GM20431 (cell line): ENCODE results near the gene PTPRE.

Source experiments
- in situ Hi-C: fragments of 300-500 bp; cut with MseI, MboI; formaldehyde crosslinking; loops from one replicate; pipeline ENCODE4 v1.15.0; 2020; ENCODE audit warnings: low sequenced_read_pairs; ENCODE audit not compliant: unreplicated experiment

PTPRE gene

GRCh38 chr10:127881262-127881661 is 25.6 kb upstream of the PTPRE start:
- in situ Hi-C loops: no loop called here

GRCh38 chr10:127882391-127882790 is 24.5 kb upstream of the PTPRE start:
- in situ Hi-C loops: no loop called here

- in situ Hi-C loops: no loop called here
Observed at GRCh38 chr10:127882801-127883459, 24.0 kb upstream of the PTPRE start.

GRCh38 chr10:127883516-127883915 is 23.4 kb upstream of the PTPRE start:
- in situ Hi-C loops: no loop called here

DNA sequence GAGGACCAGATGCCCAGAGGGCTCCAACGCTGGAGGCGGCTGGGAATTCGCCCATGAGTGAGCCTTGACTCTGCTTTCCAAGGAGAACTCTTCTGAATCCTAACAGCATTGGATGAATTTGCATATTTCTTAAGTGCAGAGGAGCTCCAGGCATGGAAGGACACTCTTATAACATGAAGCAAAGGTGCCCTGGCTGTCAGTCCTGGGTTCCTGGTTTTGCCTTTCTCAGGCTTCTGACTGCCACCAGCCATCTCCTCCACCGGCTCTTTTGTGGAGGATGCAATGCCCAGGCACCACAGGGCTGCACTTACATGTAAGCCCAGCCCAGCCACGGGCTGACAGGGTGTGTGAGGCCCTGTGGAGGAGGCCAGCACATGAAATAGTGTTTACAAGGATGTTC is 22.4 kb upstream of the PTPRE start:
- in situ Hi-C loops: no loop called here

DNA sequence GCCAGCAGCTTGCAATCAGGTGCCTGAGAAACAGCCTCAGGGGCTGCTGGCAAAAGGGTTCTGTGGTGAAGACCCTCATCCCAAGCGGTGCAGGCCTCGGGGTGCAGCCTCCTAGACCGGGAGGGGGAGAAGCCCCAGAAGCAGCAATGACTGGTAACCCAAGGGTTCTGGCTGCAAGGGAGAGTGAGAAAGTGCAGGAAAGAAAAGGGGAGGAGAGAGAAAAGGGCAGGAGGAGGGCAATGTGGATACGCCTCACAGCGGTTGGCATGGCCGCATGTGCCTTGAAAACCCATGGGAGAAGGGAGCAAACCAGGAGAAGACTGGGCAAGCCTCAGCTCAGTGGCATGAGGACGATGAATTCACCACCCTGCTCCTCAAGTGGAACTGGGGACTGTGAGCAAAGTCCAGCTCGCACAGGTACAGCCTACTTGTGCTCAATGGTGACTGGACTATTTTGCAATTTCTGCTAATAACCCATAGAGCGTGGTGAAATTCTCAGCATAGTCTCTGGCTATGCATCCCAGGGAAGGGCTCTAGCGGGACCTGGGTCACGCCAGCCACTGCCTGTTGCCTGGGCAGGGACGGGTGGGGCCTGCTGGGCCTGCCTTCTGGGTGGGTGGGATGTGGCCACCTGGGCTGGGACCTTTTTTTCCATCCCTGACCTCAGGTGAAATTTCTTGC is 20.4 kb upstream of the PTPRE start:
- in situ Hi-C loops: no loop called here

- in situ Hi-C loops: no loop called here
Observed at GRCh38 chr10:127887541-127888415, 19.1 kb upstream of the PTPRE start.

GRCh38 chr10:127888521-127889312 is 18.2 kb upstream of the PTPRE start:
- in situ Hi-C loops: no loop called here

DNA sequence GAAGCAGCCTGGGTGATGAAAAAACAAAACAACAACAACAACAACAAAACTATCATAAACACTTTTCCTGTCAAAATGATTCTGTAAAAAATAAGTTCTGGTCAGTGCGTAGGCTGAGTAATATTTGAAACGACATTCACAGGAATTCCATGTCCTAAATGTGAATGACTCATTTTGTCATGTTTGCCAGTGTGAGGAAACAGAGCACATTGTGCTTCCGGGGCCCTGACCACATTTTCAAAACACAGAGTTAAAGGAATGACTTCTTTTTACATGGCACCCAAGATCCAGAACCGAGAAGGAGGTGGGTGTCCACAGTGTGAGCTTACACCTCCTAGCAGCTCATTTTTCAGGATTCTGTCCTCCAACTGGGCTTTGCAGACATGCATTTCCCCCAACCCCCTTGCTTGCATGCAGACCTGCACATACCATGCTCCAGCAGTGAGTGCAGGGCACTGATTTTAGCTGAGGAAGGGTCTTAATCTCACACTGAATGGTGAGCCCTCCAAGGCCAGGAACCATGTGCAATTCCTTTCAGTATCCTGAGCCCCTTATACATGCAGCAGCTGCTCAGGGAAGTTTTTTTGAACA is 17.2 kb upstream of the PTPRE start:
- in situ Hi-C loops: no loop called here

GRCh38 chr10:127890216-127890615 is 16.7 kb upstream of the PTPRE start:
- in situ Hi-C loops: no loop called here

DNA sequence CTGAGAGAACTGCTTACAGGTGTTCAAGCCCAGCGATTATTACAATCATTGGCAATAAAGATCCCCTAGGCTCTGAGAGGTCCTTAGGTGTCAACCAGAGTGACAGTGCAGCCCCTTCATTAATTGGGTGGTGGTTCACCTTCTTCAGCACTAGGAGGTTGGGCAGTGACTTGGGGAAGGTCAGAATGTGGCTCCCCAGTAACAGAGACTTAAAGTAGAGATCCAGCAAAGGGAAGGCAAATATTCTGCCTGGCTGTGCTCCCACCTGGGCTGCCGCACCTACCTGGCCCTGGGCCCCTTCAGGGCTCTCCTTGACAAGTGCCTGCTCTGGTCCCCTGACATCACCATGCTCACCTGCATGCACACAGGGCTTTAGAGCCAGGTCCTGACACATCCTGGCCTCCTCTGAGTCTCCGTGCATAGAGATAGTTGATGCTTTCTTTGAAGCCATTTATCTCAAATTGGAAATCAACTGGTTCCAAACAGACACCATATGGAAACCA is 16.0 kb upstream of the PTPRE start:
- in situ Hi-C loops: no loop called here

DNA sequence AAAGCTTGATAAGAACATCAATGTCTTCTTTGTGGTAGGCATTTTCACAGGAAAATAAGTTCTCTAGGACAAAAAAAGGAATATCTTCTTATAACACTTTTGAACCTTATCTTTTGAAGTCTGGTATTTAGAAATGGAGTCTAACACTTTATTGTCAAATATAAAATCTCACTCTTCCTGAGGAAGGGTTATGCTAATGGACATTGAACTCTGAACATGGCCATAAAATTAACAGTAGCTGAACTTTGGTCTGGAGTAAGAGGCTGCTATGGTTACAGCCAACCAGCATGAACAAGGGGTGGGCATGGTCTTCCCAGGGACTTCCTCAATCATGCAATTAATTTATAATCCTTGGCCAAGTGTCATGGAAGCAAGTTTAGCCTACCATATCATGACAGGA is 14.2 kb upstream of the PTPRE start, which contains the start of gene CLRN3:
TSS of gene CLRN3 (minus strand) at position 199 of the 400 bp plus-strand sequence. CDS start at position 42, 157 bp downstream.
- in situ Hi-C loops: no loop called here

- in situ Hi-C loops: no loop called here
Observed at GRCh38 chr10:127894146-127894545, 12.8 kb upstream of the PTPRE start.

- in situ Hi-C loops: no loop called here
Observed at GRCh38 chr10:127896590-127896989, 10.3 kb upstream of the PTPRE start.

DNA sequence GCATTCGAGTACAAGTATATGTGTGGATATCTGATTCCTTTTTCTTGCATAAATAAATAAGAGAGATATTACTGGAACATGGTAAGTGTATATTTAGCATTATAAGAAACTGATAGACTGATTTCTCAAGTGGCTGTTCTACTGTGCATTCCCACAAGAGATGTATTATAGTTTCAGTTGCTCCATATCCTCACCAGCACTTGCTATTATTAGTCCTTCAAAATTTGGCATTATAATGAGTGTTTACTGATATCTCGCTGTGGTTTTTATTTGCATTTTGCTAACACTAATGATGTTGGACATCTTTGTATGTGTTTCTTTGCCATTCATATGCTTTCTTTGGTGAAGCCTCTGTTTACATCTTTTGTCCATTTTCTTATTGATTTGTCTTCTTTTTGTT is 9.7 kb upstream of the PTPRE start:
- in situ Hi-C loops: no loop called here

- in situ Hi-C loops: no loop called here
Observed at GRCh38 chr10:127899766-127900387, 7.0 kb upstream of the PTPRE start.

GRCh38 chr10:127903789-127904188 is 3.1 kb upstream of the PTPRE start:
- in situ Hi-C loops: no loop called here

DNA sequence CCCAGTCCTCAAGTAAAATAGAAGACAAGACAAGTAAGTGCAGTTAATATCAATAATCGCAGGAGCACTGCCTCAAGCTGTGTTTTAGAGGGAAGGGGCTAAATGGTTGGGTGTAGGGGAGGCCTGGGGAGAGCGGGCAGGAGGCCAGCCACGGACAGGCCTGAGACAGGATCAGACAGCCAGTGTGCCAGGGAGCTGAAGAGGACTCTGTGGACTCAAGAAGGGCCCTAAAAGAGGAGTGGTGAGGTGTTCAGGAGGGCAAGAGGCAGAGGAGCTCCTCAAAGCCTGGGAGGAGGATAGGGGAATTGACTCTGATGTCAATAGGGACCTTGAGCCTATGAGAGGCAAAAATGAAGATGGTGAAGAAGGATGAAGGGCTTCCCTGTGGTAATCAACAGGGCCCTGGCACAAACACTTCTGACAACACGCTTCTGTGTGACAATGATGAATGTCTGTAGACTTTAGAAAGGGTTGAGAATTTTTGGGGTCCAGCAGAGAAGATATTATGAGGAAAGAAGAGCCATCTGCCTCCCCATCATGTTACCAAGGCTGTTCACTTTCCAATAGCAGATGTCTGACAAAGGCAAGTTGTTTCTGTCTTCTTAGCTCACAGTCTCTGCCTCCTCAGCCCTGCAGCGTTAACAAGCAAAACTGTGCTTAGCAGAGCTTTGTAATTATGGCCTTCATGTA is 2.4 kb upstream of the PTPRE start:
- in situ Hi-C loops: no loop called here
